Skeletal muscle satellite cell (primary cell): ENCODE data around the gene KIRREL3.
"Not testable (repeated sequence)": the region's sequence is repeated elsewhere in the genome, so short reads cannot be mapped to it uniquely, and the experiment has no call there.

Experiments used
- H3K27me3 ChIP-seq: 2 replicates; pipeline ENCODE4 v1.7.0; 2013; ENCODE audit warnings: low read length; ENCODE audit not compliant: control insufficient read depth, insufficient read depth
- H3K36me3 ChIP-seq: 2 replicates; pipeline ENCODE4 v1.7.0; 2013; ENCODE audit warnings: mild to moderate bottlenecking, control low read depth, low read length; ENCODE audit not compliant: insufficient read depth
- H3K4me1 ChIP-seq: 2 replicates; pipeline ENCODE4 v1.7.0; 2013; ENCODE audit warnings: low read length; ENCODE audit not compliant: control insufficient read depth, insufficient read depth
- H3K4me2 ChIP-seq: 2 replicates; pipeline ENCODE4 v1.7.0; 2013; ENCODE audit warnings: mild to moderate bottlenecking, low read length
- H3K4me3 ChIP-seq: 2 replicates; pipeline ENCODE4 v1.7.0; 2013; ENCODE audit warnings: low read length
- H3K9ac ChIP-seq: 2 replicates; pipeline ENCODE4 v1.7.0; 2013; ENCODE audit warnings: mild to moderate bottlenecking, low read depth, low read length, moderate library complexity
- H3K9me3 ChIP-seq: replicated peaks from 2 replicates; pipeline ENCODE4 v1.7.0; 2013; ENCODE audit warnings: mild to moderate bottlenecking, control low read depth, low read length

The KIRREL3 gene

GRCh38 chr11:126392633-126393013 lies 607.9 kb downstream of the KIRREL3 start:
- Histone ChIP-seq H3K9ac (no peak overlapping the region), H3K27me3 (no peaks in the 10 kb centered on the region), H3K4me2 (no peak overlapping the region), H3K36me3 (no peaks in the 10 kb centered on the region), H3K4me3 (no peak overlapping the region), H3K9me3 (no peaks in the 10 kb centered on the region), H3K4me1 (peaks cover 7% of the 10 kb centered on the region)

DNA sequence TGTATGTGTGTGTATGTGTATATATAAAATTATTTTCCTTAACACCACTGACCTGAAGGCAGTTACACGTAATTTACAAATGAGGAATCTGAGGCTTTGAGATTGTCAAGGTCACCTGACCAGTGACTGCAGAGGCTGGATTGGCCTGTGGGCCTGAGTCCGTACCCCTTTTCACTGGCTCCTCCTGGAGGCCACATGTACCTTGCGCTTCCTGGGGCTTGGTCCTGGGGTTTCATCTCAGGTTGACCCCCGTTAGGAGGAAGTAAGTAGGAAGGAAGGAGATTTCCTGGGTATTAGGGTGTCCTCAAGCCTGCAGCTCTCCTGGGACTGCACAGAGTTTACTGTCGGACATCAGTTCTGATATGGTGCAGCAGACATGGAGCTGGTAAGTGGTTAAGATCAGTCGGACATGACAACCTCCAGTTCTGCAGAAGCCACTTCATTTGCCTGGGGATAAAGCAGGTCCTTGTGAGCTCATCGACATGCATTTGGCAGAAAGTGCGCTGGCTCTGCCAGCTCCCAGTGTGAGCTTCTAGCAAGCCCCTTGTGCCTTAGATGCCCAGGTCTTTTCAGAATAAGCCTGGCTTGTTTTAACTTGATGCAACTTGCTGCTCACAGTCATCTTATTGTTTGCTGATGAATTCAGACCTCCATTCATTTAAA lies 608.5 kb downstream of the KIRREL3 start:
- no peak overlapping the region for H3K4me3 ChIP-seq
- H3K9ac ChIP-seq: no peak overlapping the region
- H3K4me2 ChIP-seq: no peak overlapping the region
- no peaks in the 10 kb centered on the region for H3K9me3 ChIP-seq
- no peaks in the 10 kb centered on the region for H3K27me3 ChIP-seq
- peaks cover 7% of the 10 kb centered on the region for H3K4me1 ChIP-seq
- no peaks in the 10 kb centered on the region for H3K36me3 ChIP-seq

- Histone ChIP-seq H3K4me1 (peaks cover 7% of the 10 kb centered on the region), H3K4me2 (no peak overlapping the region), H3K9me3 (no peaks in the 10 kb centered on the region), H3K27me3 (no peaks in the 10 kb centered on the region), H3K4me3 (no peak overlapping the region), H3K9ac (no peak overlapping the region), H3K36me3 (no peaks in the 10 kb centered on the region)
These were observed 609.1 kb downstream of the KIRREL3 start for GRCh38 chr11:126391286-126391954.

DNA sequence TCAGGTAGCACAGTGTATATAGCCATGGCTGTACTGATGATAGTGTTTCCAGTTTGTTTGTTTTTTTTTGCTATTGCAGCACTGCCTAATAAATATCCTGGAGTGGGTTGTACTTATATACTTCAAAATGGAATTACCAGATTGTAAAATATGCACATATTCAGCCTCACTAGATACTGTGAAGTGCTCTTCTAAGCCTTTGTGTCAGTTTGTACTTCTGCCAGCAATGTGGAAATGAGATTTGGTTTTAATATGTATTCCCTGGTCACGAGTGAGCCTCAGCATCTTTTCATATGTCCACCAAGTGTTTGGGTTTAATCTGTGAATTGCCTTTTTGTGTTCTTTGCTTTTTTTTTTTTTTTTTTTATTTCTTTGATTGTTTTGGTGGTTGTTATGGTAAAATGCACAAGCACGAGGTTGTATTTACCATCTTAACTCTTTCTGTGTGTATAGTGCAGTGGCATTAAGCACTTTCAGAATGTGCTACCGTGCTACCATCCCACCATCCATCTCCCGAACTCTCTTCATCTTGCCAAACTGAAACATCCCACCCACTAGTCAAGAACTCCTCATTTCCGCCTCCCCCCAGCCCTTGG lies 610.2 kb downstream of the KIRREL3 start:
- Histone ChIP-seq H3K4me1 (peaks cover 7% of the 10 kb centered on the region), H3K36me3 (no peaks in the 10 kb centered on the region), H3K9ac (no peak overlapping the region), H3K4me2 (no peak overlapping the region), H3K4me3 (no peak overlapping the region), H3K9me3 (no peaks in the 10 kb centered on the region), H3K27me3 (no peaks in the 10 kb centered on the region)

GRCh38 chr11:126387857-126388256 lies 612.7 kb downstream of the KIRREL3 start:
- Histone ChIP-seq H3K27me3 (no peaks in the 10 kb centered on the region), H3K4me3 (no peak overlapping the region), H3K36me3 (no peaks in the 10 kb centered on the region), H3K9ac (no peak overlapping the region), H3K4me2 (no peak overlapping the region), H3K4me1 (no peaks in the 10 kb centered on the region), H3K9me3 (no peaks in the 10 kb centered on the region)

- H3K9me3 ChIP-seq, H3K4me1 ChIP-seq, H3K36me3 ChIP-seq, H3K27me3 ChIP-seq, H3K9ac ChIP-seq, H3K4me2 ChIP-seq, H3K4me3 ChIP-seq: not testable (repeated sequence)
These were observed 613.9 kb downstream of the KIRREL3 start for GRCh38 chr11:126386729-126387071.

DNA sequence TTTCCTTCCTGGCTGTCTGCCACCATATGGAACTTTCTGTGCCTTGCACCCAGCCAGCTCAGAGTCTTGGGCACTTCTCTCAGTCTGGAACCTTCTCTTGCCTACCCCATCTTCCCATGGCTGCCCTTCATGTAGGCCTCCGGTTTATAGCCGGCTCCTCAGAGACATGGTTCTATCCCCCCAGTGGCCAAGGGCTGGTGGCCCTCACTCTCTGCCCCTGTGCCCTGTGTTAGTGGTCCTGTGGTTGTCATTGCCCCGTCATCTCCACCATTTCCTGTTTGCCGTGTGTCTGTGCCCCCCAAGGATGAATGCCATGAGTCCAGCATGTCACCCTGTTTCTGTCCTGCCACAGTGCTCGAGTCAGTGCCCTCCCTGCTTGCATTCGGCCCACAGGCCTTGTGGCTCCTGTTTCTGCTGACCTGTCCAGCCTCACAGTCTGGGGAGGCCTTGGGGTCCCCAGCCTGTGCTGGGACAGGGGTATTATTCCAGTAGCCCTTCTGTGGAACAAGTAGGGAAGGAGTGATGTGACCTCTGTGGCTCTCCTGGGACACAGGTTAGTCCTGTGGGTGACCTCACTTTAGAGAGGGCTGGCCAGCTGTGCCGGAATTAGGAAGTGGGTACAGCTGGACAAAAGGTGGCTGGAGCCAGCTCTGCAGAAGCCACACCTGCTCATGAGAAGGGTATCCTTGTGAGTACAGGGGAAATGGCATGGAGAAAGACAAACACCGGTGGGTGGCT lies 614.4 kb downstream of the KIRREL3 start:
- H3K9me3 ChIP-seq: no peaks in the 10 kb centered on the region
- no peak overlapping the region for H3K9ac ChIP-seq
- H3K27me3 ChIP-seq: no peaks in the 10 kb centered on the region
- H3K4me1 ChIP-seq: no peaks in the 10 kb centered on the region
- no peaks in the 10 kb centered on the region for H3K36me3 ChIP-seq
- no peak overlapping the region for H3K4me3 ChIP-seq
- H3K4me2 ChIP-seq: no peak overlapping the region

DNA sequence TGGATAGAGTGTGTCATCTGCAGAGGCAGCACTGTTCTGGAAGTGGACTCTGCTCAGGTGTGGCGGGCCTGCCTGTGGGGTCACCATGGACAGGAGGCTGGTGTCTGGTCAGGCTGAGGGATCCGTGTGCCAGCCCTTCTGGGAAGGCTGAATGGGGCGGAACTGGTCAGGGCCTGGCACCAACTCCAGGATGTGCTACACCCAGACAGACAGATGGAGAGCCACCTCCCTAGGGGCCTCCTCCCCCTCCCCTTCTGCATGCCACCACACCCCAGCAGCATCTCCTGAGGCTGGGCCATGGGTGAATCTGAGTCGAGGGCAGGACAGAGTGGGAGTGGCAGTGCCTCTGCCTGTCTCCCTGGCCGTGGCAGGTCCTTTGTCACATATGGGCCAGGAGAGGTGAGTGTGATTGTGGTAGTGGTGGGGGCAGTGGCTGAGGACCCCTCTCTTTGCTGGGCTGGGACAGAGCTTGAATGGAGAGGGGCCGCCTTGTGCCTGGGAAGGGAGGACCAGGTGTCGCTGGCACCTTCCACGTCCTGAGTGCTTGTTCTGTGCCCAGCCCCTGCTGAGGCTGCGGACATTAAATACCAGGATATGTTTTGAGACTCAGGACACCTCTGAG lies 616.0 kb downstream of the KIRREL3 start:
- Histone ChIP-seq H3K27me3 (no peaks in the 10 kb centered on the region), H3K4me3 (no peak overlapping the region), H3K9ac (no peak overlapping the region), H3K36me3 (no peaks in the 10 kb centered on the region), H3K4me2 (no peak overlapping the region), H3K4me1 (no peaks in the 10 kb centered on the region), H3K9me3 (no peaks in the 10 kb centered on the region)

GRCh38 chr11:126383339-126384335 lies 616.9 kb downstream of the KIRREL3 start:
- no peak overlapping the region for H3K4me3 ChIP-seq
- no peak overlapping the region for H3K9ac ChIP-seq
- H3K4me2 ChIP-seq: no peak overlapping the region
- H3K4me1 ChIP-seq: no peaks in the 10 kb centered on the region
- H3K36me3 ChIP-seq: no peaks in the 10 kb centered on the region
- no peaks in the 10 kb centered on the region for H3K9me3 ChIP-seq
- H3K27me3 ChIP-seq: no peaks in the 10 kb centered on the region

GRCh38 chr11:126382641-126383040 lies 617.9 kb downstream of the KIRREL3 start:
- not testable (repeated sequence) for H3K4me3 ChIP-seq, H3K4me1 ChIP-seq, H3K9ac ChIP-seq, H3K36me3 ChIP-seq, H3K27me3 ChIP-seq, H3K9me3 ChIP-seq, H3K4me2 ChIP-seq
